Dendritic cell treated with granulocyte-macrophage colony-stimulating factor and Interleukin-4, amounts not matched to agents 40 ng/mL and 50 ng/mL, for 4 days (primary cell): ENCODE measurements around the gene POR.
"Not testable (repeated sequence)": the region's sequence is repeated elsewhere in the genome, so short reads cannot be mapped to it uniquely, and the experiment has no call there.

Source experiments
- H3K27ac Mint-ChIP-seq: one replicate; pipeline ENCODE4 v1.8.0; 2022; ENCODE audit warnings: mild to moderate bottlenecking, mixed read lengths
- H3K27me3 Mint-ChIP-seq: one replicate; pipeline ENCODE4 v1.8.0; 2022; ENCODE audit warnings: mild to moderate bottlenecking, mixed read lengths
- H3K36me3 Mint-ChIP-seq: one replicate; pipeline ENCODE4 v1.8.0; 2022; ENCODE audit warnings: low read depth, mixed read lengths
- H3K4me1 Mint-ChIP-seq: one replicate; pipeline ENCODE4 v1.8.0; 2022; ENCODE audit warnings: low read depth, mixed read lengths
- H3K4me3 Mint-ChIP-seq: one replicate; pipeline ENCODE4 v1.8.0; 2022; ENCODE audit warnings: mild to moderate bottlenecking, moderate library complexity, mixed read lengths
- H3K9me3 Mint-ChIP-seq: one replicate; pipeline ENCODE4 v1.8.0; 2022; ENCODE audit warnings: mixed read lengths
- intact Hi-C: fragments of 100-400 bp; cut with micrococcal nuclease; formaldehyde crosslinking; loops from one replicate; pipeline ENCODE4 v1.15.0; 2022

Gene POR

DNA sequence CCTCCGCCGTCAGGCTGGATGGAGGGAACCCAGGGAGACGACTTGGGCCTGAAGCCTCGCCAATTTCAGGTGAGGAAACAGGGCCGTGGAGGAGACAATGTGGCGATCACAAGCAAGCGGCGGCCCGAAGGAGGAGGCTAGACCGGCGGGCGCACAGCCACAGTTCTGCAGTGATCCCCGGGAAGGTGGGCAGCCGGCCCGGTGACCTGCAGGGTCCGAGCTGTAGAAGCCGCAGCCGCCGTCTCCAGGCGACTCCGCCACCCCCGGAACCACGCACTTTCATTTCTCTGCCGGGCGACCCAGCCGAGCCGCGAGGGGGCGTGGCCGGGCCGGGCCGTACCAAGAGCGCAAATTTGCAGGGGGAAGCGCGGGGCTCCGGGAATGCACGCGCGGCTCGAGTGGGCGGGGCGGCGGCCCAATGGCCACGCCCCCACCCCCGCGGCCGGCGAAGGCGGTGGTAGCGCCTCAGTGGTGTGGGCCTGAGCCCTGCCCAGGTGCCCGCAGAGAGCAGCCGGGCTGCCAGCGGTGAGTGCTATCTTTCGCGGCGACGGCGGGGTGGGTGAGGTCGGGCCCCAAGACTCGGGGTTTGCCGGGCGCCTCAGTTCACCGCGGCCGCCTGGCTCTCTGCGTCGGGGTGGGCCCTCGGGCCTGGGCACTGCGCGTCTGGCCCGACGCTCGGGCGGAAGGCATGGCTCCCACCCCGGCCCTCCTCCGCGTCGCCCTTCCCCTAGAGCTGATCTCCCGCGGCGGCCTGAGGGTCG, at the start of gene POR:
POR (plus strand) TSS at position 501 of the 761 bp plus-strand sequence. CDS start 38,847 bp downstream, outside the sequence.
- H3K36me3 Mint-ChIP-seq: peaks cover 16% of the 10 kb centered on the region
- H3K27me3 Mint-ChIP-seq: no peaks in the 10 kb centered on the region
- peak within 1 kb of the TSS; percentile 92 for H3K27ac Mint-ChIP-seq
- peaks cover 55% of the 10 kb centered on the region for H3K4me1 Mint-ChIP-seq
- H3K4me3 Mint-ChIP-seq: peak within 1 kb of the TSS; percentile 93
- intact Hi-C loops: loop anchor here (5.0 kb wide), 2 partner anchors 37 to 38 kb away; partner anchors contain the start of gene RHBDD2
- no peaks in the 10 kb centered on the region for H3K9me3 Mint-ChIP-seq

DNA sequence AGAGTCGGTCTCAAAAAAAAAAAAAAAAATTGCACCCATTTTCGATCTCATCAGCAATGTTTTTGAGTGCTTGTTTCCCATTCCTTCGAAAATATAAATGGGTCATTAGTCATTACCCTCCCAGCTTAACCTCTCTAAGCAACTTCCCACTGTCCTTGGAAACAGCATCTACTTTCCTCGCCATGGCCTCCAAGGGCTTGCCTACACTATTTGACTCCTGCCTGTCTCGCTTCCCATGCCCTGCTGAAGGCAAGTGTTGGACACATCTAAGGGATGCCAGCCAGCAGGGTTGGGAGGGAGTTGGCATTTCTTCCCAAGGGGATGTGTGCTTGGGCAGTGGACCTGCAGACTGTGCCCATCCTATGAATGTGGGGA, 48.9 kb upstream of the POR start:
- Mint-ChIP-seq H3K4me3 (peak overlapping the region; percentile 24), H3K9me3 (no peaks in the 10 kb centered on the region), H3K27ac (peak overlapping the region; percentile 75), H3K4me1 (peaks cover 74% of the 10 kb centered on the region), H3K36me3 (peaks cover 37% of the 10 kb centered on the region), H3K27me3 (peaks cover 1% of the 10 kb centered on the region)
- intact Hi-C loops: loop anchor here (1.0 to 10.0 kb wide), 2 partner anchors 51 to 154 kb away; partner anchors contain the start of gene CCL24

DNA sequence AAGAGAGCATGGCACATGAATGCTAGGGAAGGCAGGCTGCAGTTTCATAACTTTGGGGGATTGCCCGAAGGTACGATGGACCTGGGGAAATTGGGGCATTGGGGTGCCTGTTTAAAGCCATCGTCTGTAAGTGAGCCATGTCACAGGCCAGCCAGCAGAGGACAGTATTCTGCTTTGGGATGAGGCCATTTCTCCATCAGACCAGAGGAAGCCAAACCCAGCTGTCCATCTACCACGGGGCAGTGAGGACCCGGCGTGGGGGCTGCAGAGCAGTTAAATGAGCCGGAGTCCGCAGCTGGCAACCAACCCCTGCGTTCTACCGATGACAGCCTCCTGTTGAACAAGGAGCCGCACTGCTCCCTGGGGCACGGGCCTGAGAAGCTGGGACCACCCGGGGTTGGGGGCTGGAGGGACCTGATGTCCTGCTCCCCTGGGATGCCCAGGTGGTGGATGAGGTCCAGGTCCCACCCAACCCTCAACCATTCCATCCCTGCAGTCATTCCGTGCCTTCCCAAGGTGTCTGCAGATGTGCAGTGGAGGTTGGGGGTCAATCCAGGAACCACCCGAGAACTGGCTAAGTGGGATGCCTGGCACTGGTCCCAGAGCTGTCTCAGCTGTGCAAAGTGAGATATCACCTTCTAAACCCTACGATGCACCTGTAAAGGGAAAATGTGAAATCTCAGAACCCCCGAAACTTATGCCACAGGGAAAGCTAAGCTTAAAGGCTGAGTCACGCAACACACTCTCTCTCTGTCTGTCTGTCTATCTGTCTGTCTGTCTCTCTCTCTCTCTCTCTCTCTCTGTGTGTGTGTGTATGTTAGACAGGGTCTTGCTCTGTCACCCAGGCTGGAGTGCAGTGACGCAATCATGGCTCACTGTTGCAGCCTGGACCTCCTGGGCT, 48.2 kb upstream of the POR start:
- Mint-ChIP-seq H3K4me1 (peaks cover 71% of the 10 kb centered on the region), H3K9me3 (no peaks in the 10 kb centered on the region), H3K27me3 (peaks cover 1% of the 10 kb centered on the region), H3K27ac (peak overlapping the region; percentile 75), H3K4me3 (peak overlapping the region; percentile 24), H3K36me3 (peaks cover 31% of the 10 kb centered on the region)
- intact Hi-C loops: loop anchor here (1.0 to 10.0 kb wide), 2 partner anchors 52 to 154 kb away; partner anchors contain the start of gene CCL24

DNA sequence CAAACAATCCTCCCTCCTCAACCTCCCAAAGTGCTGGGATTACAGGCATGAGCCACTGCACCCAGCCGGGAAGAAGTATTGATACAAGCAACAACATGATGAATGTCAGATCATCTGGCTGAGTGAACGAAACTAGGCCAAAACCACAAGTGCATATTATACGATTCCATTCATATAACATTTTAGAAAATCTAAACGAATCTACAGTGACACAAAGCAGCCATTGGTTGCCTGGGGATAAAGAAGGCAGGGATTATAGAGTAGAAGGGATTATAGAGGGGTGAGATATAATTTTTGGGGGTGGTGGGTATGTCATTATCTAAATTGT, 47.6 kb upstream of the POR start:
- H3K27me3 Mint-ChIP-seq: peaks cover 1% of the 10 kb centered on the region
- intact Hi-C loops: loop anchor here (10.0 kb wide), 1 partner anchor 53 kb away; the partner anchor contains the start of gene CCL24
- no peaks in the 10 kb centered on the region for H3K9me3 Mint-ChIP-seq
- H3K27ac Mint-ChIP-seq: peak overlapping the region; percentile 31
- H3K4me3 Mint-ChIP-seq: no peak overlapping the region
- peaks cover 30% of the 10 kb centered on the region for H3K36me3 Mint-ChIP-seq
- peaks cover 71% of the 10 kb centered on the region for H3K4me1 Mint-ChIP-seq

DNA sequence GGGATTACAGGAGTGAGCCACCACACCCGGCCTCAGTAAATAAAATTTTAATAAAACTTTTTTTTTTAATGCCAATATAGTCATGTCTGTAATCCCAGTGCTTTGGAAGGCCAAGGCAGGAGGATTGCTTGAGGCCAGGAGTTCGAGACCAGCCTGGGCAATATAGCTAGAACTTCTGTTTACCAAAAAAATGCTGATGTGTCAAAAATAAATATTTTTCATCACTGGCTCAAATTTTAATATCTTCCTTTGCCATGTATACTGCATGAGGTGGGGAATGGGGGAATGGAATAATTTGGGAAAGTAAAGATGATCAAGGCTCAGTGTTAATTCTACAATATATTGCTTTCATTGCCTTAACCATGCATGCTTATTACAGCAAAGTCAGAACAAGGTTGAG, 46.8 kb upstream of the POR start:
- no peaks in the 10 kb centered on the region for H3K9me3 Mint-ChIP-seq
- no peak overlapping the region for H3K4me3 Mint-ChIP-seq
- peaks cover 69% of the 10 kb centered on the region for H3K4me1 Mint-ChIP-seq
- H3K36me3 Mint-ChIP-seq: peaks cover 22% of the 10 kb centered on the region
- intact Hi-C loops: loop anchor here (10.0 kb wide), 1 partner anchor 53 kb away; the partner anchor contains the start of gene CCL24
- peaks cover 1% of the 10 kb centered on the region for H3K27me3 Mint-ChIP-seq
- no peak overlapping the region for H3K27ac Mint-ChIP-seq

DNA sequence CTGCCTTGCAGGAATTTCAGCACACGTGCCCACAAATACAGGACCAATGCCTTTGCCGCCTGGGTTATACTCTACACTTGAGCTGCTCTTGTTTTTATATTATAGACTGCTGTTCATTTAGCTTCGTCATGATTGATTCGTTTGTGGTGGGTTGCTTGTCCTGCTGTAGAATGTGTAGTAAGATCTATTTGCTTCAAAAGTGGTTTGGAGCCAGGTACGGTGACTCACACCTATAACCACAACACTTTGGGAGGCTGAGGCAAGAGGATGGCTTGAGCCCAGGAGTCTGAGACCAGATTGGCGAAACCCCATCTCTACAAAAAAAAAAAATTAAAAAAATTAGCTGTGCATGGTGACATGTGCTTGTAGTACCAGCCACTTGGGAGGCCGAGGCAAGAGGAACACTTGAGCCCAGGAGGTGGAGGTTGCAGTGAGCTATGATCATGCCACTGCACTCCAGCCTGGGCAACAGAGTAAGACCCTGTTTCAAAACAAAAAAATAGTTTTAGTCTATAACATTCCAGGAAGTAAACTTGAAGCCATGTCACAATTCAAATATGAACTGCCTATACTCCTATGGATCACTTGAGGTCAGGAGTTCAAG, 45.1 kb upstream of the POR start:
- peak overlapping the region; percentile 63 for H3K27ac Mint-ChIP-seq
- peaks cover 1% of the 10 kb centered on the region for H3K27me3 Mint-ChIP-seq
- H3K9me3 Mint-ChIP-seq: no peaks in the 10 kb centered on the region
- peaks cover 11% of the 10 kb centered on the region for H3K36me3 Mint-ChIP-seq
- H3K4me3 Mint-ChIP-seq: no peak overlapping the region
- peaks cover 58% of the 10 kb centered on the region for H3K4me1 Mint-ChIP-seq
- intact Hi-C loops: loop anchor here (10.0 kb wide), 1 partner anchor 55 kb away; the partner anchor contains the start of gene CCL24

DNA sequence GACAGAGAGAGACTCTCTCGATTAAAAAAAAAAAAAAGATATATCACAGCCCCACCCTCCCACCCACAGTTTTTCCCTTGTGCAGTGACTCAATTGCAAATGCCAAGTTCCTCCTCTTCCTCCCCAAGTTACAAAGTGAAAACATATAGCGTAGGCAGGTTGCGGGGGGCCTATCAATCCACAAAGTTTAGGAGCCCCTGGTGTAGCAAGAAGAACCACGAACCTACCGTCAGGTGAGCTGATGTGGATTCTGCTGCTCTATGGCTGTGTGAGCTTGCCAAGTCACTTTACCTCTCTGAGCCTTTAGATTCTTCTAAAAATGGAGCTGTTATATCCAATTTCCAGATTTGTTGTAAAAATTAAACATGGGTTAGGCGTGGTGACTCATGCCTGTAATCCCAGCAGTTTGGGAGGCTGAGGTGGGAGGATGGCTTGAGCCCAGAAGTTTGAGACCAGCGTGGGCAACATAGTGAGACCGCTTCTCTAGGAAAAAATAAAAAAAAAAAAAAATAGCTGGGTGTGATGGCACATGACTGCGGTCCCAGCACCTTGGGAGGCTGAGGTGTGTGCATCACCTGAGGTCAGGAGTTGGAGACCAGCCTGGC, 44.3 kb upstream of the POR start:
- peaks cover 1% of the 10 kb centered on the region for H3K27me3 Mint-ChIP-seq
- no peak overlapping the region for H3K4me3 Mint-ChIP-seq
- peak overlapping the region; percentile 63 for H3K27ac Mint-ChIP-seq
- peaks cover 6% of the 10 kb centered on the region for H3K36me3 Mint-ChIP-seq
- intact Hi-C loops: no loop called here
- H3K9me3 Mint-ChIP-seq: no peaks in the 10 kb centered on the region
- peaks cover 61% of the 10 kb centered on the region for H3K4me1 Mint-ChIP-seq

DNA sequence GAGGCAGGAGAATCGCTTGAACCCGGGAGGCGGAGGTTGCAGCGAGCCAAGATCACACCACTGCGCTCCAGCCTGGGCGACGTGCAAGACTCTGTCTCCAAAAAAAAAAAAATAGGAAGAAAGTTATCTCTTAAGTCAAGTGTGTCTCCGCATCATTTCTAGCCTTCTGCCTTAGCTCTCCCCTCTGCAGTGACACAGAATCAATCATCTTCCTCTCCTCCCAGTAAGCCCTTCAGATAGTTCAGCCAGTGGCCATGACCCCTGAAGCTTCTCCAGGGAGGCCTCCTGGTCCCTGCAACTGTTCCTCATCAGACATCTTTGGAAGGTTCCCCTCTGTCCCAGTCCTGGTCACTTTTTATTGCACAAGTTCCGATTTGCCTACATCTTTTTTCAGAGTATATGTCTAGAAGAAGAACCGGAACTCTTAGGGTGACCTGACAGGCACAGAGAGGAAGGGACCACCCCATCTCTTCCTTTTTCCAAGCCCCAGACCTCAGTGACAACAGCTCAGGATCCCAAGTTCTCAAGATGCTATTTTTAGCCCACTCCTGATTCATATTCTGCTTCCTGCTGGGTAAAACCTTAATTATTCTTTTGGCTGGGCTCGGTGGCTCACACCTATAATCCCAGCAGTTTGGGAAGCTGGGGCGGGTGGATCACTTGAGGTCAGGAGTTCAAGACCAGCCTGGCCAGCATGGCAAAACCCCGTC, 42.7 kb upstream of the POR start:
- intact Hi-C loops: no loop called here
- Mint-ChIP-seq H3K36me3 (peaks cover 2% of the 10 kb centered on the region), H3K4me3 (peak overlapping the region; percentile 27), H3K27ac (peak overlapping the region; percentile 85), H3K4me1 (peaks cover 63% of the 10 kb centered on the region), H3K9me3 (no peaks in the 10 kb centered on the region), H3K27me3 (no peaks in the 10 kb centered on the region)

DNA sequence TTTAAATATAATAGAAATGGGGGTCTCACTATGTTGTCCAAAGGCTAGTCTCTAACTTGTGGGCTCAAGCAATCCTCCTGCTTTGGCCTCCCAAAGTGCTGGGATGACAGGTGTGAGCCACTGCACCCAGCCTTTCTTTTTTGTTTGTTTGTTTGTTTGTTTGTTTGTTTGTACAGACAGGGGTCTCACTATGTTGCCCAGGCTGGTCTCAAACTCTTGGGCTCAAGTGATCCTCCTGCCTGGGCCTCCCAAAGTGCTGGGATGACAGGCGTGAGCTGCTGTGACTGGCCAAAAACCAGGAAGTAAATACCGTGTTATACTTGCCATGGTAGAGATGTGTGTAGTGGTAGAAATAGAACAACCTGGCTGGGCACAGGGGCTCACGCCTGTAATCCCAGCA, 40.8 kb upstream of the POR start:
- Mint-ChIP-seq H3K4me1 (peaks cover 69% of the 10 kb centered on the region), H3K27ac (peak overlapping the region; percentile 83)
- H3K27me3 Mint-ChIP-seq, H3K36me3 Mint-ChIP-seq, H3K9me3 Mint-ChIP-seq, intact Hi-C loops, H3K4me3 Mint-ChIP-seq: not testable (repeated sequence)

DNA sequence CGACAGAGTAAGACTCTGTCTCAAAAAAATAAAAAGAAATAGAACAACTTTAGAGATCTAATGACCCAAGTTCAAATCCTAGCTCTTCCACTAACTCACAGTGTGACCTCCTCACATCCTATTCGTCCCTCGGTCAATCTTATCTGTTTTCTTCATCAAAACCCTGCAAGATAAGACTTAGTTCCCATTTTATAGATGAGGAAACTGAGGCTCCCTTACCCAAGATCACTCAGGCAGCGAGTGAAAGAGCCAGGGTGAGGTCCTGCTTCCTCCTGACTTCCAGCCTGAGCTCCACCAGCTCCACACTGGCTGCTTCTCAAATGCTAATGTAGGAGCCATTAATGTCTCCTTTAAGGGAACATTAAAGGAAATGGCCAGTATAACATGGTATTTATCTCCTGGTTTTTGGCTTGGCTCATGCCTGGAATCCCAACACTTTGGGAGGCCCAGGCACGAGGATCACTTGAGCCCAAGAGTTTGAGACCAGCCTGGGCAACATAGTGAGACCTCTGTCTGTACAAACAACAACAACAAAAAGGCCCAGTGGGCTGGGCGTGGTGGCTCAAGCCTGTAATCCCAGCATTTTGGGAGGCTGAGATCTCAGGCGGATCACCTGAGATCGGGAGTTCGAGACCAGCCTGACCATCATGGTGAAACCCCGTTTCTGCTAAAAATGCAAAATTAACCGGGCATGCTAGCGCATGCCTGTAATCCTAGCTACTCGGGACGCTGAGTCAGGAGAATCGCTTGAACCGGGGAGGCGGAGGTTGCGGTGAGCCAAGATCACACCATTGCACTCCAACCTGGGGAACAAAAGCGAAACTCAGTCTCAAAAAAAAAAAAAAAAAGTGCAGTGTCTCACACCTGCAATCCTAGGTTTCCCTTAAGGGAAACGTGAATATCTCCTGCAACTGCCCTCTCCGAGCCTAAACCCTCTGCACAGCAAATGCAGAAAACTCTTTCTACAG, 39.6 kb upstream of the POR start:
- H3K27ac Mint-ChIP-seq: peak overlapping the region; percentile 83
- no peaks in the 10 kb centered on the region for H3K9me3 Mint-ChIP-seq
- no peak overlapping the region for H3K4me3 Mint-ChIP-seq
- peaks cover 13% of the 10 kb centered on the region for H3K36me3 Mint-ChIP-seq
- peaks cover 72% of the 10 kb centered on the region for H3K4me1 Mint-ChIP-seq
- intact Hi-C loops: loop anchor here (5.0 kb wide), 2 partner anchors 42 to 78 kb away; partner anchors contain the start of gene POR
- no peaks in the 10 kb centered on the region for H3K27me3 Mint-ChIP-seq

DNA sequence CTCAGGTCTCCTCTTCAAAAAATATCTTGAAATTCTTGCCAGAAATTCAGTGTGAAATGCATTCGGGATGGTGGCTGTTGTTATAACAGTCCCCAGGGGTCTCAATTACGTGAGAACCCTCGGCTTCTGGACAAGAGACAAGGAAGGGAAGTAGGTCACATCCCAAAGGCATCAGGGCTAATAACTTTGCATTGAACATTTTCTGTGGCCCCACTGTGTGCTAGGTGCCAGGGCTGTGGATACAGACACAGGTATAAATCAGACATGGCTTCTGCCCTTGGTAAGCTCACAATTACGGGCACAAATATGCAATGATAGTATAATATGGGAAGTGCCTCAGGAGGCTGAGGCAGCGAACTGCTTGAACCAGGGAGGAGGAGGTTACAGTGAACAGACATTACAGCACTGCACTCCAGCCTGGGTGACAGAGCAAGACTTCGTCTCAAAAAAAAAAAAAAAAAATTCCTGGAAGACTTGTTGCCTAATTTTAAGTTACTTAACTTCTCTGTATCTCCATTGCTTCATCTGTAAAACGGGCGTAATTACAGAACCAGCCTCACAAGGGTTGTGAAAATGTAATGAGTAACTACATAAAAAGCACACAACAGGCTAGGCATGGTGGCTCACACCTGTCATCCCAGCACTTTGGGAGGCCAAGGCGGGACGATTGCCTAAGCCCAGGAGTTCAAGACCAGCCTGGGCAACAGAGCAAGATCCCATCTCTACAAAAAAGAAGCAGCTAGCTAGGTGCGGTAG, 38.7 kb upstream of the POR start:
- Mint-ChIP-seq H3K9me3 (no peaks in the 10 kb centered on the region), H3K27ac (peak overlapping the region; percentile 83), H3K36me3 (peaks cover 22% of the 10 kb centered on the region), H3K27me3 (no peaks in the 10 kb centered on the region), H3K4me1 (peaks cover 76% of the 10 kb centered on the region), H3K4me3 (no peak overlapping the region)
- intact Hi-C loops: loop anchor here (5.0 kb wide), 2 partner anchors 41 to 79 kb away; partner anchors contain the start of gene POR
